CD4-positive, alpha-beta T cell (primary cell): ENCODE results near the gene C1QTNF9B. TPM values are rescaled to one million over a fixed set of nuclear protein-coding genes. Genes with fewer than 3 reads are reported as not detected.
"Not testable (repeated sequence)": the region's sequence is repeated elsewhere in the genome, so short reads cannot be mapped to it uniquely, and the experiment has no call there.

Source experiments
- ATAC-seq: fragments of 200-7000 bp; cut with Tn5 transposase; one replicate; pipeline ENCODE4 v1.10.0; 2022; ENCODE audit warnings: mild to moderate bottlenecking; ENCODE audit not compliant: poor library complexity
- CTCF ChIA-PET: fragments of 350-600 bp; sonication (Branson Sonifier 250); formaldehyde crosslinking; loops from one replicate; lab custom pipeline; 2021; ENCODE audit warnings: antibody characterized with exemption, inconsistent platforms; lab: Charles Lee
- POLR2A ChIA-PET: fragments of 350-600 bp; sonication (Branson Sonifier 250); formaldehyde crosslinking; loops from one replicate; lab custom pipeline; 2021; ENCODE audit warnings: antibody characterized with exemption, inconsistent platforms; lab: Charles Lee
- DNase-seq, 14 experiments: peaks; one replicate each; pipeline ENCODE4 v3.0.0-alpha.2; 2013 to 2020; ENCODE audit warnings: mixed read lengths in 2 of 14
- H3K27ac ChIP-seq, 2 donors: one replicate each; pipeline versions ENCODE4 v1.5.1 to v1.7.0; 2013; ENCODE audit warnings: low read length in 2 of 2, low read depth in 1 of 2, mild to moderate bottlenecking in 1 of 2
- H3K27me3 ChIP-seq, 2 experiments: 1 replicate in 1 of 2; 2 replicates in 1 of 2; pipeline versions ENCODE4 v1.6.1 to v1.7.0; 2013; ENCODE audit warnings: low read length in 2 of 2, control low read depth in 1 of 2, mild to moderate bottlenecking in 1 of 2, moderate library complexity in 1 of 2; ENCODE audit not compliant: insufficient read depth in 2 of 2, control insufficient read depth in 1 of 2
- H3K36me3 ChIP-seq: one replicate; pipeline ENCODE4 v1.6.1; 2013; ENCODE audit warnings: low read length, control low read depth; ENCODE audit not compliant: insufficient read depth
- H3K4me1 ChIP-seq: one replicate; pipeline ENCODE4 v1.6.1; 2013; ENCODE audit warnings: low read length, control low read depth; ENCODE audit not compliant: insufficient read depth
- H3K4me3 ChIP-seq: one replicate; pipeline ENCODE4 v1.5.1; 2013; ENCODE audit warnings: mild to moderate bottlenecking, low read length, moderate library complexity
- H3K9me3 ChIP-seq, 2 experiments: 1 replicate in 1 of 2; 2 replicates in 1 of 2; pipeline versions ENCODE4 v1.6.1 to v1.7.0; 2013; ENCODE audit warnings: low read length in 2 of 2, mild to moderate bottlenecking in 2 of 2, control low read depth in 1 of 2, moderate library complexity in 1 of 2; ENCODE audit not compliant: control insufficient read depth in 1 of 2, insufficient read depth in 1 of 2
- H3K27ac Mint-ChIP-seq: one replicate; pipeline ENCODE4 v1.8.0; 2020; ENCODE audit warnings: mixed read lengths
- H3K27me3 Mint-ChIP-seq: one replicate; pipeline ENCODE4 v1.8.0; 2021; ENCODE audit warnings: mixed read lengths
- H3K36me3 Mint-ChIP-seq: one replicate; pipeline ENCODE4 v1.8.0; 2021; ENCODE audit warnings: low read depth, mixed read lengths
- H3K4me1 Mint-ChIP-seq: one replicate; pipeline ENCODE4 v1.8.0; 2021; ENCODE audit warnings: low read depth, mixed read lengths
- H3K4me3 Mint-ChIP-seq: one replicate; pipeline ENCODE4 v1.8.0; 2020; ENCODE audit warnings: mild to moderate bottlenecking, mixed read lengths
- H3K9me3 Mint-ChIP-seq: one replicate; pipeline ENCODE4 v1.8.0; 2020; ENCODE audit warnings: mixed read lengths
- intact Hi-C, 2 experiments: fragments of 100-400 bp; cut with DNase I in 1 of 2; cut with micrococcal nuclease in 1 of 2; formaldehyde crosslinking; loops; one replicate each; pipeline versions ENCODE4 v1.15.1 to v1.9.0; 2023 to 2025; cut with DNase I, micrococcal nuclease
- total RNA-seq, 174 experiments: library from RNA in 2 of 174; stranded (reverse) in 2 of 174; gene quantifications; one replicate each; pipeline ENCODE4 v1.2.3 and lab custom pipeline; 2021 to 2026
- TF ChIP-seq, protein P1 (sequence below): fragments of 200-600 bp; IDR thresholded peaks from one replicate; pipeline ENCODE4 v1.8.0; 2022; ENCODE audit warnings: antibody characterized with exemption, mild to moderate bottlenecking

The C1QTNF9B gene
- total RNA-seq, 2 experiments from 2014 or later = not detected

- Histone ChIP-seq H3K27me3 (no peaks in the 10 kb centered on the region), H3K36me3 (peaks cover 21% of the 10 kb centered on the region), H3K4me3 (no peak overlapping the region), H3K4me1 (peaks cover 1% of the 10 kb centered on the region), H3K9me3 (no peaks in the 10 kb centered on the region), H3K27ac (no peak overlapping the region)
- Mint-ChIP-seq H3K36me3 (peaks cover 48% of the 10 kb centered on the region), H3K4me1 (peaks cover 9% of the 10 kb centered on the region), H3K4me3 (no peak overlapping the region), H3K27ac (no peak overlapping the region), H3K9me3 (no peaks in the 10 kb centered on the region), H3K27me3 (no peaks in the 10 kb centered on the region)
- intact Hi-C loops = no loop called here
- TF ChIP-seq, protein P1, sequence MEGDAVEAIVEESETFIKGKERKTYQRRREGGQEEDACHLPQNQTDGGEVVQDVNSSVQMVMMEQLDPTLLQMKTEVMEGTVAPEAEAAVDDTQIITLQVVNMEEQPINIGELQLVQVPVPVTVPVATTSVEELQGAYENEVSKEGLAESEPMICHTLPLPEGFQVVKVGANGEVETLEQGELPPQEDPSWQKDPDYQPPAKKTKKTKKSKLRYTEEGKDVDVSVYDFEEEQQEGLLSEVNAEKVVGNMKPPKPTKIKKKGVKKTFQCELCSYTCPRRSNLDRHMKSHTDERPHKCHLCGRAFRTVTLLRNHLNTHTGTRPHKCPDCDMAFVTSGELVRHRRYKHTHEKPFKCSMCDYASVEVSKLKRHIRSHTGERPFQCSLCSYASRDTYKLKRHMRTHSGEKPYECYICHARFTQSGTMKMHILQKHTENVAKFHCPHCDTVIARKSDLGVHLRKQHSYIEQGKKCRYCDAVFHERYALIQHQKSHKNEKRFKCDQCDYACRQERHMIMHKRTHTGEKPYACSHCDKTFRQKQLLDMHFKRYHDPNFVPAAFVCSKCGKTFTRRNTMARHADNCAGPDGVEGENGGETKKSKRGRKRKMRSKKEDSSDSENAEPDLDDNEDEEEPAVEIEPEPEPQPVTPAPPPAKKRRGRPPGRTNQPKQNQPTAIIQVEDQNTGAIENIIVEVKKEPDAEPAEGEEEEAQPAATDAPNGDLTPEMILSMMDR = no peak
- ChIA-PET CTCF (no interaction called here), POLR2A (no interaction called here)
- ATAC-seq (no peak), DNase-seq (no peak)
These were observed 14.0 kb downstream of the C1QTNF9B start for GRCh38 chr13:23883255-23883654.

GRCh38 chr13:23881402-23881800, 15.9 kb downstream of the C1QTNF9B start:
- H3K4me1 ChIP-seq, H3K4me3 ChIP-seq, H3K4me1 Mint-ChIP-seq, H3K27me3 Mint-ChIP-seq, ATAC-seq, H3K27ac Mint-ChIP-seq, H3K4me3 Mint-ChIP-seq, H3K9me3 Mint-ChIP-seq, H3K27ac ChIP-seq, CTCF ChIA-PET, DNase-seq, H3K9me3 ChIP-seq, intact Hi-C loops, POLR2A ChIA-PET, H3K27me3 ChIP-seq: not testable (repeated sequence)
- peaks cover 24% of the 10 kb centered on the region for H3K36me3 ChIP-seq
- peaks cover 52% of the 10 kb centered on the region for H3K36me3 Mint-ChIP-seq

DNA sequence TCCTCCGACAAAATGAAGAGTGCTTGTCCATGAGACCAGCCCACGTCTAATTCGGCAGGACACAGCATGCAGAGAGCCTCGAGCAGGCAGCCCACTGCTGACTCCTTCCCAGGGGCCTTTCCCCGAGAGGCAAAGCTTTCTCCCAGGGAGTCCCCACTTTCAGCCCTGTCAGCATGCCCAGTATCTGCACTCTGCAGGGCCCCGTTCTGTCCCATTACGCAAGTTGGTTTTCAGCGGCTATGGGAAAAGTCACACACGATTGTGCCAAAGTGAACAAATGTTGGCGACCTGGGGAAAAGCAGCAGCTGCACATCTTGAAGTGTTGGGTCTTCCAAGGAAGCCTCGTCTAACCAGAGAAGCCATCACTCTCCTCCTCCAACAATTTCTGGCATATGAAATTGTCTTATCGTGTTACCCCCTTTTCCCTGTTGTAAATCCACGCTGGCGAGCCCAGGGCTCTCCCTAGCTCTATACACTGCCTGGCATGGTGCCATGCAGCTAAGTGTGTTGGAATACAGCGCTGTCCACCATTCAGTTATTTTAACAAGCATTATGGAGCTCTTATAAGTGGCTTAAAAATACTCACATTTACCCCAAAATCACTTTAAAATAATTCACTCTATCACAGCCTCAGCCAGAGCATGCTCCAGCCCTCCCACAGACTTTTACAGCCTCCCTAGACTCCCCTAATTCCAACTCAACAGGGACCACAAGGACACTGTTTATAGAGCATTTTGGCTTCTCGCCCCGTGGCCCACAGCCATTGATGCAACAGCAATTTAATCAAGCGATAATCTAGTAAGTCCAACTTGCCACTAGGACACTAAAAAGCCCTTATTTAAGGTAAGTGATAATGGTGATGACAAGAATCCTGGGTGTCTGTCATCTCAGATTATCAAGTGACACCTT, 16.6 kb downstream of the C1QTNF9B start:
- DNase-seq, intact Hi-C loops, POLR2A ChIA-PET, H3K4me1 Mint-ChIP-seq, CTCF ChIA-PET, H3K4me1 ChIP-seq, H3K27me3 ChIP-seq, H3K27ac ChIP-seq, H3K9me3 Mint-ChIP-seq, H3K27me3 Mint-ChIP-seq, ATAC-seq, H3K4me3 ChIP-seq, H3K4me3 Mint-ChIP-seq, H3K9me3 ChIP-seq, H3K27ac Mint-ChIP-seq: not testable (repeated sequence)
- H3K36me3 Mint-ChIP-seq = peaks cover 54% of the 10 kb centered on the region
- peaks cover 24% of the 10 kb centered on the region for H3K36me3 ChIP-seq

DNA sequence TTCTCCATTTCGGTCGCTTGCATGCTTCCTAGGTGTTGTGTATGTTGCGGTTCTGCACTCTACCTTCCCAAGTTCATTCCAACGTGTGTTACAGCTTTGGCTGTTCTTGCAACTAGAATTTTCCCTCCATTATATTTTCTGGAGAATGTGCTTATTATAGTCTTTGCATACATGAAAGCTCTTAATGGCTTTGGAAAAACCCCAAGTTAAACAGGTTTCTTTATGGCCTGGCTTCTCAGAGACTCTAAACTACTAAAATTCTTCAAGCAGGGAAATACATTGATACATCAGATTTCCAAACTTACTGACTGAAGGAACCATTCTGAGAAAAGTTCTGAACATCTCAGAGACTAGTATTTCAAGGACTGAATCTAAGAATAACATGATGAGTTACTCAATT, 20.0 kb downstream of the C1QTNF9B start:
- Mint-ChIP-seq H3K9me3 (no peaks in the 10 kb centered on the region), H3K36me3 (peaks cover 43% of the 10 kb centered on the region)
- intact Hi-C loops = loop anchor here in 1 of 2 experiments (5.0 kb wide), 1 partner anchor 300 kb away; no protein-coding TSS in a partner anchor

More for the DNA sequence above, 20.0 kb downstream of the C1QTNF9B start:
- ChIA-PET CTCF (no interaction called here), POLR2A (no interaction called here)
- no peaks in the 10 kb centered on the region for H3K27me3 ChIP-seq
- TF ChIP-seq, protein P1 = no peak
- no peaks in the 10 kb centered on the region for H3K9me3 ChIP-seq
- H3K27ac Mint-ChIP-seq = no peak overlapping the region
- peaks cover 12% of the 10 kb centered on the region for H3K36me3 ChIP-seq
- DNase-seq (no peak), ATAC-seq (no peak)
- H3K4me1 Mint-ChIP-seq = no peaks in the 10 kb centered on the region
- no peak overlapping the region for H3K27ac ChIP-seq
- H3K4me1 ChIP-seq = no peaks in the 10 kb centered on the region
- no peak overlapping the region for H3K4me3 ChIP-seq
- no peaks in the 10 kb centered on the region for H3K27me3 Mint-ChIP-seq
- no peak overlapping the region for H3K4me3 Mint-ChIP-seq
